ENCODE results near the gene IL17RB.
A peak's percentile ranks its signal among the peaks of the same experiment; 100 is the strongest.

IL17RB gene, protein sequence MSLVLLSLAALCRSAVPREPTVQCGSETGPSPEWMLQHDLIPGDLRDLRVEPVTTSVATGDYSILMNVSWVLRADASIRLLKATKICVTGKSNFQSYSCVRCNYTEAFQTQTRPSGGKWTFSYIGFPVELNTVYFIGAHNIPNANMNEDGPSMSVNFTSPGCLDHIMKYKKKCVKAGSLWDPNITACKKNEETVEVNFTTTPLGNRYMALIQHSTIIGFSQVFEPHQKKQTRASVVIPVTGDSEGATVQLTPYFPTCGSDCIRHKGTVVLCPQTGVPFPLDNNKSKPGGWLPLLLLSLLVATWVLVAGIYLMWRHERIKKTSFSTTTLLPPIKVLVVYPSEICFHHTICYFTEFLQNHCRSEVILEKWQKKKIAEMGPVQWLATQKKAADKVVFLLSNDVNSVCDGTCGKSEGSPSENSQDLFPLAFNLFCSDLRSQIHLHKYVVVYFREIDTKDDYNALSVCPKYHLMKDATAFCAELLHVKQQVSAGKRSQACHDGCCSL

DNA sequence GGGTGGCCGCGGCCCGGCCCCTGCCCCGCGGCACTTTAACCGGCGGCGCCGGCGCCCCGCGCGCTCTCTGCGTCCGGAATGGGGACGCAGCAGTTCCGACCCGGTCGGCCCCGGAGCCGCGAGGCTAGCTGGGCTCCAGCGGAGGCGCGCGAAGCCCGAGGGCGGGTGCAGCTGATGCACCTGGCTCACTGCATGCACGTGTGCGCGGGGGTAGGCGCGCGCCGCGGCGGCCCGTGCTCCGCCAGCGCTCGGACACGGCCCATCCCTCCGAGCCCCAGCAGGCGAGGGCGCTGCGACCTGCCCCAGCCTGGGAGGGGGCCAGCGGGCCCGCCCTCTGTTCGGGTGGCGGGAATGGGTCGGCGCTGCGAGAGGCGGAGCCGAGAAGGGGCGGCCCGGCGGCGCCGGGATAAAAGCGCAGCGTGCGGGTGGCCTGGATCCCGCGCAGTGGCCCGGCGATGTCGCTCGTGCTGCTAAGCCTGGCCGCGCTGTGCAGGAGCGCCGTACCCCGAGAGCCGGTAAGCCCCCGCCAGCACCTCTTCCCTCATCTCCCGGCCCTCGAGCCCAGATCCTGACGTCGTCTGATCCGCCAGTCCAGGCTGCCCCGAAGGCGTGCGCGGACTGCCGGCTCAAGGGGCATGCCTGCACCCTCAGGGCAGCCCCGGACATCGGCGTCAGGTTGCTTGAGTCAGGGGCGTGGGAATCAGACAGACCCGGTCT, at the start of gene IL17RB, which contains the start of gene CHDH:
Gene IL17RB, plus strand, starts transcription at position 435 of the 717 bp plus-strand sequence. Its CDS starts 21 bp downstream, at position 456.
Gene CHDH, minus strand, starts transcription at position 286 of the 717 bp plus-strand sequence. CDS start 22,411 bp downstream, outside the sequence.
- DNase-seq (ENCODE audit: low spot score) = peak; percentile 21

DNA sequence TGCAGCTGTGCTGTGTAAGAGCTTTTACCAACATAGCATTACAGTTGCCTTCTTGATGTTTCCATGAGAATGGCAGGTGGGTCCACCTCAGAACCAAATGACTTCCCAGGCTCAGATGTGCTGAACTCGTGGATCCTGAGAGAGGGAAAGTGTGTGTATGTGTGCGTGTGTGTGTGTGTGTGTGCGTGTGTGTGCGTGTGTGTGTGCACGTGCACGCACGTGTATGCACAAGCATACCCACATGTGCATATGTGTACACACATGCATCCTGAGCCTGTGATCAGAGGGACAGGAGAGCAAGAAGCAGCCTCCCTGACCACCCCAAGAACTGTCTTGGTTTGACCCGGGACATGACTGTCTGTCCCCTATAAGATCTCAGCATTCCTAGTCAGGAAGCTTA, 48.2 kb upstream of the IL17RB start:
- DNase-seq (ENCODE audit: low spot score) = no peak

DNA sequence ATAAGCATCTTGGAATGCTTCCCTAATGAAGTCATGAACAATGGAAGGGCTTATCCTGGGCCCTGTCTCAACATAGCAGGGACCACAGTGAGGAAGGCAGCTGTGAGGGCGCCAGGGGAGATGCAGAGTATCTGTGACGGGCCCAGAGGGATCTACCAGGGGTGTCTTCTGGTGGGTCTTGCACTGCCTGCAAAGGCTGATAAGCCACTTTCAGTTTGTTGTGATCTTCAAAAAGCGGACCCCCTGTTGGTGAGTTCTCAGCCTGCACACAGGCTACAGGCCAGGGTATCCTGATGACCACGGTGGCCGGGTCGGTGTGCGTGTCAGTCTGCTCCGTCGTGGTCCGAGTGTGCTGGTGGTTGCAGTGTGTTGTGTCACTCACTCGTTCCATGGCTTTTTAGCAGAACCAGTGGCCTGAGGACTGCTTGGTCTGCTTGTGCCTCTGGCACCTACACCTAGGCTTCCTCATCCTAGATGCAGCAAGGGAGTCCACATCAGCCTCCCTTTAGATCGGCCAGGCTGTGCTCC, 47.0 kb upstream of the IL17RB start:
- DNase-seq (ENCODE audit: low spot score) = no peak

DNA sequence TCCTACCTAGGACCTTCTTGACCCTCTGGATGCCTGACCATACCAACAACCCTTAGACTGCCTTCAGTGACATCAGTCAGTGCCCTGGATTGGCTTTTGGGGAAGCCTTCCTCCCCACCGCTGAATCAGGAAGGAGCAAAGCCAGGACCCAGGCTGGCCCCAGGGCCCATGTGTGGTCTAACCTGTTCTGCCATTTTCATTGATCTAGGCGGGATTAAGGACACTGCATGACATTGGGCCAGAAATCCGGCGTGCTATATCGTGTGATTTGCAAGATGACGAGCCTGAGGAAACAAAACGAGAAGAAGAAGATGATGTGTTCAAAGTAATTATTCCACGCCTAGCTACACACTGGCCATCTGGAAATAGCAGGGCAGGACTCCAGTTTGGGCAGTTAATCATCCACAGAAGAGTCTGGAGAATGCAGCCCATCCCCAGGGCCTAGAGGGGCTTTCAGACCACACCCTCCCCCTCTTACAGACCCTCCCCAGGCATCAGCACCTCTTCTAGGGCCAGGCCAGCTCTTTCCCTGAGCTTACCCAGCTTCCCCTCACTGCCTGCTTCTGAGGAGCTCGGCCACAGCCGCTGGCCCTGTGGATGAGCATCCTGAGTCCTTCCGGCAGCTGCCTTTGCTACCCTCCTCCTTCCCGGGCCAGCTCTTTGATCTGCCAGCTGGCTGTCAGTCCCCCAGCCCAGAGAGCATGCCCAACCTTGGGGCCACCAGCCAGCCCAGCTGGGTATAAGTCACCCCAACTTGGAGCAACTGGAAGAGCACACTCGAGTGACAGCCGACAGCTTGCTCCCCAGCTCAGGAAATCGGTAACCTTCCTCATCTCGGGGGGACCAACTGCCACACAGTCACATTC, 46.1 kb upstream of the IL17RB start:
- no peak for DNase-seq (ENCODE audit: low spot score)

DNA sequence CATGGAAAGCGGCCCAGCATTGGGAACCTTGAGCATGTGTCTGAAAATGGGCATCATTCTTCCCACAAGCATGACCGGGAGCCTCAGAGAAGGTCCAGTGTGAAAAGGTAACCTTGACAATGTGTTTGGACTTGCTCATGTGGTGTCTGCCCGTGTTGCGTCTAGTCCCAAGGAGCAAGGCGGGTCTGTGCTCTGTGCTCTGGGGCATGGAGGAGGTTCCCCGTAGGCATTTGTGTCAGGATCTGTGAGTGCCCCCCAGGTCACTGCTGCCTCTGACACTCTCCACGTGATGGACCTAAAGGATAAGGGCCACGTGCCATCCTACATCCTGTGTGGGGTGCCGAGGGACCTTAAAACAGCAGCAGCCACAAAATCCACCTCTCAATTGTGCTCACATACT, 45.0 kb upstream of the IL17RB start:
- DNase-seq (ENCODE audit: low spot score) = no peak

DNA sequence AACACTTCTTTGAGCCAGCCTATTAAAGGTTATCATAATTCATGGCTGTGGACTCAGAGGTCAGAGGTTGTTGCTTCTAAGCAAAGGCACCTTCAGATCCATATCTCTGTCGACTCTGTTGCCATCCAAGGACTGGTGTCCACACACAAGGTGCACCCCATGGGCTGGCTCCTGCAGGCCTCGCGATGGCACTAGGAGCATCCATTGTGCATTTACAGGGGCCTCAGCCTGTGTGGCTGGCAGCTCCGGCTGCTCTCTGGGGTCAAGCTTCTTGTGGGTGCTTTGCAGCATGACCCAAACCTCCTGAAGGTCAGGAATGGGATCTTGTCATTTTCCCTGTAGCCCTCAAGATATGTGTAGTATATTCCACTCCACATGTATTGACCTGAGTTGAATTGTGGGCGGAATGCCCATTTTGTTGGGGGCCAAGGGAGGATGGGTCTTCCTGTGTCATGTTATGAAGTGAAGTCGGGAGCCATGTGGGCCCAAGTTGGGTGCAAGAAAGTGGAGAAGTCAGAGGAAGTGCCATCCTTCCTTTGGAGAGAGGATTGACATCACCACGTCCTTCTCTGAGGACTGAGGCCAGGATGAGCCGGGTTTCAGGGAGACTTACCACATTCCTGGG, 44.0 kb upstream of the IL17RB start:
- DNase-seq (ENCODE audit: low spot score) = no peak

DNA sequence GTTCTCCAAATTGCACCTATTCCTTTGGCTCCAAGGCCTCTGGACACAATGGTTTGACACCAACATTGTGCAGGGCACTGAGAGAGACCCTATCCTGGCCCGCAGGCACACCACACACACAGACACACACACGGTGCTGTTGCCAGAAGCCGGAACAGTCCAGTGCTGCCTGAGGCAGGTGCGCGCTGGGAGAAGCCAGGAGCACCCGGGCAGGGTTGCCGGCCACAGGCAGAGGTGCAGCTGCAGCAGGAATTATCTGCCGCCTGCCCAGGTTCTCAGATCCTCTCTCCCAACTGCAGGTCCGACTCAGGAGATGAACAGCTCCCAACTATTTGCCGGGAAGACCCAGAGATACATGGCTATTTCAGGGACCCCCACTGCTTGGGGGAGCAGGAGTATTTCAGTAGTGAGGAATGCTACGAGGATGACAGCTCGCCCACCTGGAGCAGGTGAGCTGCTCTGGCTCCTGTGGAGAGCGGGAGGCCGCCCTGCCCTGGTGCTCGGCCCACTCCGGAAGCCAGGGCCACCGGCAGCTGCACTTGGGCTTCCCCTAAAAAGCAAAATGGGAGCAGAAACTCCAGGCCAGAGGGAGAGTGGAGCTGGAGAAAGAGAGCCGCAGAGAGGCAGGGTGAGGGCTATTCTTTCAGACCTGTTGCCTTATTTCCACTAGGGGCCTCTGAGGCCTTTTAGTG, 43.1 kb upstream of the IL17RB start:
- no peak for DNase-seq (ENCODE audit: low spot score)

DNA sequence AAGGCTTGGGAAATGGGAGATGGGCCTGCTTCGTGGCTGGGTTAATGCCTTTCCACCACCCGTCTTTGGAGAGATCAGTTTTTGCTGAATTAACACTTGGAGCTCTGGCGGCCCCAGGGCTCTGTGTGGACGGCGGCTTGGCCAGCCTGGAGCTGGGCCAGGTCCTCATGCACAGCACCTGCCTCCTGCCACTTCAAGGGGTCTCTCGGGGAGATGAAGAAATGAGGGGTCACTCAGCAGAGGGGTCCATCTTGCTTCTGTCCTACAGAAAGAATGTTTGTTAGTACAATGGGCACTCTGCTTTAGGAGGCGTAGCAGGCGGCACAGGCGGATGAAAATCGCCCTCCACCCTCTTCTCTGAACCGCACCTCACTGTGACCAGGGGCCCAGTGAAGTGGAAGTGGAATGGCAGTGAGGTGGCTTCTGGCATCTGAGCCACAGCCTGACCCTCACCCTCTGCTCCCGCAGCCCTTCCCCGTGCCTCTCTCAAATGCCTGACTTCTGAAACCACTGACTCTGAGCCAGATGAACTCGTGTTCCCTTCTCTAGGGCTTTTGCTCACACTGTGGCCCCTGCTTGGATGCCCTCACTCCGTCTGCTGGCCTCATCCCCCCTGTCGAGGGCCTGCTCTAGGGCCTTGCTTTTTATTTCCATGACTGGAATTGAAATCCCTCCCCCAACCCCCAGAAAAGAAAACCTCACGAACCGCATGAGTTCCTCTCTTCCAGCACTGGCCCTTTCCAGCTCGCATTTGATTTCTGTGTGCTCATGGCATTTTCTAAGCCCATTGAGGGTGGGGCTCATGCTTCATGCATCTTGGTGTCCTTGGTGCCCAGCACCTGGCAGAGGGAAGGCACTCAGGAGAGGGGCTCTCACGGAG, 42.3 kb upstream of the IL17RB start:
- DNase-seq (ENCODE audit: low spot score) = no peak

DNA sequence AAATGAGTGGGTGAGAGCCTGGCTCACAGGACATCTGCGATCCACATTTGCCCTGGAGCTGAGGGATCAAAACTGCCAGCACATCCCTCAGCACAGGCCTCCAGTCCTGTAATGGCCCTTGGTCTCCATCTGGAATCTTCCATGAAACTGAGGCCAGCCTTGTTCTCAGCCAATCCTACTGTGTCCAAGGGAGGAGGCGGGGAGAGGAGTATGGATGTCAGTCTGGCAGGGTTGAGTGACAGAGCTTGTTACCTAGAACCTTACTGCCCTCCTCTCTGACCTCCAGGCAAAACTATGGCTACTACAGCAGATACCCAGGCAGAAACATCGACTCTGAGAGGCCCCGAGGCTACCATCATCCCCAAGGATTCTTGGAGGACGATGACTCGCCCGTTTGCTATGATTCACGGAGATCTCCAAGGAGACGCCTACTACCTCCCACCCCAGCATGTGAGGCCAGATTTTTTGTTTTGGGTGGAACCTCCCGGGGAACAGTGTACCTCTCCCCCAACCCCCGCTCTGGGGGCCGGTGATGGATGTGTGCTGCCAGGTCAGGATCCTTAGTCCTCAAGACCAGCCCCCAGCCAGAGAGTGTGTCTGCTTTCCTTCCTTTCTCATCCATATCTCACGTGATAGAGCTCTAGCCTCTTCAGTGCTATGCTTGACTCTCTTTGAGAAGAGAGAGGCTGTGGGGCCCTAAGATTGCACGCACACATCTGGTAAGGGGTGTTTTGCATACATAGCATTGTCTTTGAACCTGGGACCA, 41.5 kb upstream of the IL17RB start:
- no peak for DNase-seq (ENCODE audit: low spot score)

DNA sequence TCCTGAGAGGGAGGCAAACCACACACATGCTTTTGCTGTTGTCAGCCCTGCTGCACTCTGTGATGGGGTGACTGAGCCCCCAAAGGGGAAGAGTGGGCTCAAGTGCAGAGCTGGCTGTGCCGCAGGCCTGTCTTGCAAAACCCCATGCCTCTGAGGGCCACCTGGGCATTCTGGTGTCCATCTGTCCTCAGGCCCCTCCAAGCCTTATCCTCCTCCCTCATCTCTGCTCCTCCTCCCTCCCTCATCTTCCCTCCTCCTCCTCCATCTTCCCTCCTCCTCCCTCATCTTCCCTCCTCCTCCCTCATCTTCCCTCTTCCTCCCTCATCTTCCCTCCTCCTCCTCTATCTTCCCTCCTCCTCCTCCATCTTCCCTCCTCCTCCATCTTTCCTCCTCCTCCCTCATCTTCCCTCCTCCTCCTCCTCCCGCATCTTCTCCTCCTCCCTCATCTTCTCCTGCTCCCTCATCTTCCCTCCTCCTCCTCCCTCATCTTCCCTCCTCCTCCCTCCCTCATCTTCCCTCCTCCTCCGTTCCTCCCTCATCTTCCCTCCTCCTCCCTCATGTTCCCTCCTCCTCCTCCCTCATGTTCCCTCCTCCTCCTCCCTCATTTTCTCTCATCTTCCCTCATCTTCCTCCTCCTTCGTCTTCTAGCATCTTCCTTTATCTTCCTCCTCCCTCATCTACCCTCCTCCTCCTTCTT, 40.8 kb upstream of the IL17RB start:
- DNase-seq (ENCODE audit: low spot score) = no peak

DNA sequence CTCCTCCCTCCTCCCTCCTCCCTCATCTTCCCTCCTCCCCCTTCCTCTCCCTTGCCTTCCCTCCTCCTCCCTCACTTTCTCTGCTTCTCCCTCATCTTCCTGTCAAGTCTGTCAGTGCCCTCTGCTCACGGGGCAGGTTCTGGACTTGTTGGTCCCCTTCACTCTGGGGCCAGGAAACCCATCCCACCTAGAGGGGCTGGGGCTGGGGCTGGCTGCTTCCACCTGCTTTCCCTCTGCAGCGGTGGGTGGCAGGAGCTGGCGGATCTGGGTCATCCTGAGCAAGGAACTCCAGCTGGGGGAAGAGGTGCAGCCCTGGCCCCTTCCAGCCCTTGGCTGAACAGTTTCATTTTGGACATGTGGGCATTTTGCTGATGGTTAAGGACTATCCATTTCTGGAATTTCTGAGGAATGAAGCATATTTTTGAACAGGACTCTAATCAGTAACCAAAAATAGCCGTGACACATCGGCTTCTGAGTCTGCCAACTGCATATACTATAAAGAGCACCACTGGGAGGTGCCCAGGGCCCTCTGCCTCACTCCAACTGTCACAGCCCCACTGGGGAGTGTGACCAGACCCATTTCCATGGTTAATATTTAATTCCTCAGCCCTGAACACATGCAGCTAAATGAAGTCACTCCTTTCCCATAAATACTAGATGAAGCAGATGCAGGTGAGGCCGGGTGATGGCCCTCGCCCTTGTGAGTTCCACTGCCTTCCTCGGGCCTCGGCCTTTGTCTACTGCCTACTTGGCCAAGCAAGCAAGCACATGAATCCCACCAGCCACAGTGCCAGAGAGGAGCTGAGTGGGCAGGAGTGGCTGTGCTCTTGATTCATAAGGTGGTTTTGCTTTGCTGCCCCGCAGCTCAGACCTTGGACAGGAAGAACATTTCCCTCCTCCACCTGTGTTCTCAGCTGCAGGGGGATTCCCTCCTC, 39.9 kb upstream of the IL17RB start:
- DNase-seq (ENCODE audit: low spot score) = no peak

DNA sequence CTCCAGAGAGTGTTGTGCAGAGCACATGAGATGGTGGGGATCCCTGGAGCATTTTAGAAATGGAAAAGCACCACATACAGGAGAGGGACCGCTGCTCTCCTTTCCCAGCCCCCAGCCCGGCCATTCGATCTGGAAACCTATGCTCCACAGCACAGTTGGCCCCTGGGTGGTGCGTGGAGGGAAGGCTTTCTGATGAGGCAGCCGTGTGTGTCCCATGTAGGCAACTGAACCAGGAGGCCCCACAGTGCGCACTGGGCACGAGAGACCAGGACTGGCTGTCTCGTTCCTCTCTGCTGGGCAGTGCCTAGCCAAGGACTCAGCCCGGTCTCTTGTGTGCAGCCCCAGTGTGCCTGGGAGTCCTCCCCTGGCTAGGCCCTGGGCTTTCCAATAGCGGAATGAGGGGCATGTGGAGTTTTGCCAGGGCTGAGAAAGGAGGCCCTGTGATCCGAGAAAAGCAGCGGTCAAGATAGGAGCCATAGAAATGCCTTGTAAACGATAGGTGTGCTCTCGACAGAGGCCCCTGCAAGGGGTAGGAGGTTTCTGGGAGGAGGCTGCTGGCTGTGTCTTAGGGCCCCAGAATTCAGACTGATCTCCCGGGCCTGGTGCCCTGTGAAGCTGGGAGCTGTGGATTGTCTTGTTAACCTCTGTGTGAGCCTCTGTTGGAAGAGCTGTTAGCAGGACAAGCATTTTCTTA, 39.1 kb upstream of the IL17RB start:
- DNase-seq (ENCODE audit: low spot score) = no peak

DNA sequence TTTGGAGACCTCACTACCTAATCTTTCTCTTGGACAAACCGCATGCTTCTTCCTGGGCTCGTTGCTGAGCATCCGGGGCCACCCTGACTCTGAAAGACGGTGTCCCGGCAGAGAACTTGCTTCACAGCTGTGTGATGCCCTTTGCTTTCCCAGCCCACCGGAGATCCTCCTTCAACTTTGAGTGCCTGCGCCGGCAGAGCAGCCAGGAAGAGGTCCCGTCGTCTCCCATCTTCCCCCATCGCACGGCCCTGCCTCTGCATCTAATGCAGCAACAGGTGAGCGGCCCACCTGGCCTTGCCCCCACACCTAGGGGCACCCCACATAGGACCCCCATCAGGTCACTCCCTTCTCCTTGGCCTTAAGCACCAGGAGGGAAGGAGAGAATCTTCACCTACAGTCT, 37.9 kb upstream of the IL17RB start:
- DNase-seq (ENCODE audit: low spot score) = no peak

DNA sequence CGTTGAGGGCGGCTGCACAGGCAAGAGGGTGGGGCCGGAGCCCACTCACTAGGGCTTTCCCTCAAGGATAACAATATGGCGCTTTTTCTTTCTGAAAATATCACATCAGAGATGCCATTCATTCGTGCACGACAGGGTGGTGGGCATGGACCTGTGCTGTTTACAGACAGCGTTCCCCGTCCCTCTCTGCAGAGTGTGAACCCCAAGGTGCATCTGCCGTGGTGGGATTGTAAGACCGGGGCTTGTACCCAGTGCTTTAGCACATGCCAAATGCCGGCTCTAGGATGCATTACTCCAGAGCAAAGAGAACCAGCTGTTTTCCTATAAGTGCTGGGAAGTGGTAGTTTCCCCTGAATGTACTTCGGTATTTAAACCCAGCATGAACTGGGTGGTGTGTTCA, 37.1 kb upstream of the IL17RB start:
- no peak for DNase-seq (ENCODE audit: low spot score)

DNA sequence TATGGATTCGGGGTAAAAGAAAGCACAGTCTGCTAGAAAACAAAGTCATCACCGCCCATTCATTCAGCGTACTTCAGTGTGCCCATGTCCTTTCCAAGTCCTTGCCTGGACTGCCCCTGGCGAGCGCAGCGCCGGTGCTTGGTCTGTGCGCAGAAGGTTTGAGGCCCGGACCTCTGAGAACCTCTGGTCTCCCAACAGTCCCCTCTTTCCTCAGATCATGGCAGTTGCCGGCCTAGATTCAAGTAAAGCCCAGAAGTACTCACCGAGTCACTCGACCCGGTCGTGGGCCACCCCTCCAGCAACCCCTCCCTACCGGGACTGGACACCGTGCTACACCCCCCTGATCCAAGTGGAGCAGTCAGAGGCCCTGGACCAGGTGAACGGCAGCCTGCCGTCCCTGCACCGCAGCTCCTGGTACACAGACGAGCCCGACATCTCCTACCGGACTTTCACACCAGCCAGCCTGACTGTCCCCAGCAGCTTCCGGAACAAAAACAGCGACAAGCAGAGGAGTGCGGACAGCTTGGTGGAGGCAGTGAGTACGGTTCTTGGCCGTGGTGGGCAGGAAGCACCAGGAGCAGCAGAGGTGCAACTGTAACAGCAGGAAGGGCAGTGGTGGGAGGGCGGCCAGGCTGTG, 36.5 kb upstream of the IL17RB start:
- no peak for DNase-seq (ENCODE audit: low spot score)

All from activated CD4-positive, alpha-beta T cell treated with anti-CD3 and anti-CD28 coated beads, Interleukin-2, Interleukin-4, amounts not matched to agents 100 ng/mL and 50 ng/mL, durations not matched to agents 16 hours and 8 hours (primary cell).